Adrenal gland (tissue), 5 donors: Measurements from ENCODE around the gene P2RY8.

ENCODE experiments used
- CTCF ChIP-seq, 6 experiments: fragments of 450-650 bp in 4 of 6; fragments of 200-600 bp in 2 of 6; sonication (generic) in 1 of 6; IDR thresholded peaks; 1 replicate in 5 of 6; 2 replicates in 1 of 6; pipeline versions ENCODE4 v1.5.1 to v1.8.0; 2016 to 2021; ENCODE audit warnings: antibody characterized with exemption in 6 of 6, mild to moderate bottlenecking in 2 of 6, moderate library complexity in 1 of 6
- POLR2A ChIP-seq, 2 donors: fragments of 450-650 bp; IDR thresholded peaks; one replicate each; pipeline ENCODE4 v1.6.1; 2017; ENCODE audit warnings: antibody characterized with exemption in 2 of 2, mild to moderate bottlenecking in 2 of 2, moderate library complexity in 1 of 2
- donor health status: DM: no; HTN: no; CAD: no.

- TF ChIP-seq CTCF (IDR thresholded peaks at IDR 0.05) (no peak), POLR2A (IDR thresholded peaks at IDR 0.05) (no peak)
Observed at GRCh38 chrX:1434871-1435240, 102.1 kb downstream of the P2RY8 start.
